H1 (cell line): ENCODE measurements around the gene RPS29. TPM values are rescaled to one million over a fixed set of nuclear protein-coding genes. Genes with fewer than 3 reads are reported as not detected.

Source experiments
- EP300 ChIP-seq, 2 experiments: IDR thresholded peaks; 1 replicate in 1 of 2; 2 replicates in 1 of 2; pipeline ENCODE4 v1.6.1; 2011 to 2012; ENCODE audit warnings: low read depth in 2 of 2, low read length in 2 of 2, mild to moderate bottlenecking in 2 of 2, borderline replicate concordance in 1 of 2, inconsistent platforms in 1 of 2, moderate library complexity in 1 of 2
- KDM4A ChIP-seq: IDR thresholded peaks from one replicate; pipeline ENCODE4 v1.7.1; 2012; ENCODE audit warnings: low read depth, mild to moderate bottlenecking, moderate library complexity, low read length, inconsistent platforms; ENCODE audit not compliant: severe bottlenecking
- RAD21 ChIP-seq, 2 experiments: IDR thresholded peaks in 1 of 2; conservative IDR thresholded peaks in 1 of 2; 2 replicates each; pipeline ENCODE4 v1.6.1; 2011; ENCODE audit warnings: low read depth in 2 of 2, low read length in 2 of 2, improper control_type of control experiment in 1 of 2, inconsistent platforms in 1 of 2, mild to moderate bottlenecking in 1 of 2, moderate library complexity in 1 of 2
- SP2 ChIP-seq: IDR thresholded peaks from 2 replicates; pipeline ENCODE4 v1.6.1; 2012; ENCODE audit warnings: mild to moderate bottlenecking, low read length, inconsistent platforms
- polyA plus RNA-seq, 7 experiments: library from polyadenylated mRNA; depleted of rRNA in 3 of 7; stranded (reverse) in 5 of 7; unstranded in 2 of 7; fragments of >200 nt in 5 of 7; fragments of 200-250 nt in 2 of 7; gene quantifications; 1 replicate in 5 of 7; 2 replicates in 1 of 7; 4 replicates in 1 of 7; pipeline versions ENCODE4 v1.2.1 to v1.2.3, GENCODE V29; 2011 to 2013; ENCODE audit warnings: missing spikeins in 2 of 7, mixed read lengths in 2 of 7
- total RNA-seq: library from RNA; stranded (reverse); fragmentation: NEBNext Ultra II Directional; extraction: Animal tissue kit (Norgen Biotek cat#: 25700); gene quantifications from 2 replicates; pipeline ENCODE4 v1.2.1, GENCODE V29; 2021

Gene RPS29
- total and polyA plus RNA-seq, 2 of the 8 experiments (the other 6 are each of a cell fraction or from before 2014, with no cell fraction given): 2,193 to 23,165 TPM

- TF ChIP-seq EP300 (IDR thresholded peaks at IDR 0.05; ENCODE audit: borderline replicate concordance in 1 of 2, low read depth in 2 of 2, low read length in 2 of 2) (no peak), SP2 (no peak), RAD21 (IDR thresholded peaks at IDR 0.05 in 1 of 2, conservative IDR thresholded peaks at IDR 0.05 in 1 of 2; ENCODE audit: low read depth in 2 of 2, low read length in 2 of 2) (no peak), KDM4A (no peak)
Observed at GRCh38 chr14:49614196-49614595, 28.0 kb upstream of the RPS29 start (continued).
